H9 (cell line): Measurements from ENCODE around the gene PCGF3. TPM values are rescaled to one million over a fixed set of nuclear protein-coding genes. Genes with fewer than 3 reads are reported as not detected.

Experiments used
- DNase-seq: peaks from one replicate; pipeline ENCODE4 v3.0.0-alpha.2; 2017
- H2AFZ ChIP-seq: one replicate; pipeline ENCODE4 v1.6.1; 2013; ENCODE audit warnings: mild to moderate bottlenecking, low read length, control low read depth, moderate library complexity
- H2AK5ac ChIP-seq: 2 replicates; pipeline ENCODE4 v1.6.1; 2013; ENCODE audit warnings: low read length, control low read depth, mixed read lengths; ENCODE audit not compliant: insufficient read length
- H2BK120ac ChIP-seq: one replicate; pipeline ENCODE4 v1.6.1; 2013; ENCODE audit warnings: low read depth, mild to moderate bottlenecking, low read length, control low read depth, inconsistent platforms; ENCODE audit not compliant: poor library complexity, severe bottlenecking
- H2BK12ac ChIP-seq: 2 replicates; pipeline ENCODE4 v1.6.1; 2013; ENCODE audit warnings: low read length, control low read depth, mixed read lengths, low read depth; ENCODE audit not compliant: insufficient read length
- H2BK15ac ChIP-seq: 2 replicates; pipeline ENCODE4 v1.6.1; 2013; ENCODE audit warnings: low read depth, low read length, control low read depth
- H2BK20ac ChIP-seq: one replicate; pipeline ENCODE4 v1.6.1; 2013; ENCODE audit warnings: low read depth, mild to moderate bottlenecking, low read length, control low read depth, inconsistent platforms; ENCODE audit not compliant: poor library complexity, severe bottlenecking
- H2BK5ac ChIP-seq: 2 replicates; pipeline ENCODE4 v1.6.1; 2013; ENCODE audit warnings: low read length, control low read depth, mixed read lengths; ENCODE audit not compliant: insufficient read length
- H3K14ac ChIP-seq: 2 replicates; pipeline ENCODE4 v1.6.1; 2013; ENCODE audit warnings: low read length, control low read depth; ENCODE audit not compliant: insufficient read depth
- H3K18ac ChIP-seq: 2 replicates; pipeline ENCODE4 v1.6.1; 2013; ENCODE audit warnings: low read depth, mild to moderate bottlenecking, mixed read lengths, low read length, control low read depth; ENCODE audit not compliant: insufficient read length
- H3K23ac ChIP-seq: 2 replicates; pipeline ENCODE4 v1.6.1; 2013; ENCODE audit warnings: low read length, control low read depth, mixed read lengths, low read depth; ENCODE audit not compliant: insufficient read length
- H3K23me2 ChIP-seq: 2 replicates; pipeline ENCODE4 v1.6.1; 2013; ENCODE audit warnings: low read depth, mild to moderate bottlenecking, mixed read lengths, low read length, control low read depth; ENCODE audit not compliant: insufficient read length, poor library complexity, severe bottlenecking
- H3K27ac ChIP-seq: 2 replicates; pipeline ENCODE4 v1.5.1; 2013; ENCODE audit warnings: low read length, control low read depth, mixed read lengths, low read depth; ENCODE audit not compliant: insufficient read length
- H3K27me3 ChIP-seq: 2 replicates; pipeline ENCODE4 v1.6.1; 2013; ENCODE audit warnings: low read length, control low read depth, inconsistent platforms; ENCODE audit not compliant: insufficient read depth
- H3K4ac ChIP-seq: 2 replicates; pipeline ENCODE4 v1.6.1; 2013; ENCODE audit warnings: low read depth, mild to moderate bottlenecking, control low read depth, inconsistent platforms, low read length, moderate library complexity
- H3K4me1 ChIP-seq: 2 replicates; pipeline ENCODE4 v1.6.1; 2013; ENCODE audit warnings: low read length, control low read depth, inconsistent platforms; ENCODE audit not compliant: insufficient read depth
- H3K4me2 ChIP-seq: 2 replicates; pipeline ENCODE4 v1.6.1; 2013; ENCODE audit warnings: low read length, control low read depth, mixed read lengths; ENCODE audit not compliant: insufficient read length, insufficient read depth
- H3K56ac ChIP-seq: 2 replicates; pipeline ENCODE4 v1.6.1; 2013; ENCODE audit warnings: low read depth, mild to moderate bottlenecking, mixed read lengths, low read length, control low read depth; ENCODE audit not compliant: insufficient read length
- H3K79me1 ChIP-seq: 2 replicates; pipeline ENCODE4 v1.6.1; 2013; ENCODE audit warnings: low read depth, mild to moderate bottlenecking, moderate library complexity, low read length, control low read depth, inconsistent platforms; ENCODE audit not compliant: insufficient read depth, poor library complexity, severe bottlenecking
- H3K79me2 ChIP-seq: 2 replicates; pipeline ENCODE4 v1.6.1; 2013; ENCODE audit warnings: low read length, control low read depth, inconsistent platforms; ENCODE audit not compliant: insufficient read depth
- H3K9ac ChIP-seq: 2 replicates; pipeline ENCODE4 v1.6.1; 2013; ENCODE audit warnings: low read length, control low read depth, mixed read lengths; ENCODE audit not compliant: insufficient read length; ENCODE audit errors: extremely low read depth
- H3K9me3 ChIP-seq: one replicate; pipeline ENCODE4 v1.6.1; 2013; ENCODE audit warnings: low read depth, low read length, inconsistent platforms; ENCODE audit not compliant: control insufficient read depth
- H3T11ph ChIP-seq: one replicate; pipeline ENCODE4 v1.6.1; 2013; ENCODE audit warnings: mild to moderate bottlenecking, low read length, control low read depth, inconsistent platforms
- H4K20me1 ChIP-seq: one replicate; pipeline ENCODE4 v1.6.1; 2013; ENCODE audit not compliant: control insufficient read depth, insufficient read length, insufficient read depth
- H4K5ac ChIP-seq: 2 replicates; pipeline ENCODE4 v1.6.1; 2013; ENCODE audit warnings: low read depth, mild to moderate bottlenecking, mixed read lengths, low read length, control low read depth; ENCODE audit not compliant: insufficient read length
- H4K8ac ChIP-seq: replicated peaks from 2 replicates; pipeline ENCODE4 v1.6.1; 2013; ENCODE audit warnings: low read length, control low read depth, mixed read lengths, low read depth; ENCODE audit not compliant: insufficient read length
- H4K91ac ChIP-seq: 2 replicates; pipeline ENCODE4 v1.6.1; 2013; ENCODE audit warnings: low read depth, mild to moderate bottlenecking, moderate library complexity, mixed read lengths, low read length, control low read depth; ENCODE audit not compliant: insufficient read length
- H3K27ac Mint-ChIP-seq, 3 experiments: 2 replicates in 2 of 3; 3 replicates in 1 of 3; pipeline ENCODE4 v1.8.0; 2020 to 2021; ENCODE audit warnings: mixed read lengths in 3 of 3, mild to moderate bottlenecking in 1 of 3, moderate library complexity in 1 of 3
- H3K27me3 Mint-ChIP-seq: 2 replicates; pipeline ENCODE4 v1.8.0; 2021; ENCODE audit warnings: low read depth, mild to moderate bottlenecking, moderate library complexity, mixed read lengths
- H3K36me3 Mint-ChIP-seq, 3 experiments: 2 replicates in 2 of 3; 3 replicates in 1 of 3; pipeline ENCODE4 v1.8.0; 2020 to 2021; ENCODE audit warnings: low read depth in 3 of 3, mixed read lengths in 3 of 3; ENCODE audit not compliant: insufficient read depth in 1 of 3
- H3K4me1 Mint-ChIP-seq, 2 experiments: 2 replicates each; pipeline ENCODE4 v1.8.0; 2020; ENCODE audit warnings: mixed read lengths in 2 of 2
- H3K4me3 Mint-ChIP-seq, 2 experiments: 2 replicates in 1 of 2; 3 replicates in 1 of 2; pipeline ENCODE4 v1.8.0; 2020 to 2021; ENCODE audit warnings: mild to moderate bottlenecking in 2 of 2, mixed read lengths in 2 of 2, moderate library complexity in 1 of 2
- H3K9me3 Mint-ChIP-seq, 2 experiments: 2 replicates in 1 of 2; 3 replicates in 1 of 2; pipeline ENCODE4 v1.8.0; 2020; ENCODE audit warnings: mild to moderate bottlenecking in 2 of 2, mixed read lengths in 2 of 2, moderate library complexity in 1 of 2
- WGBS: extraction: QIAGEN DNeasy Blood & Tissue Kit; methylation state at CpG from one replicate; pipeline ENCODE4 v1.1.7; 2013; ENCODE audit warnings: missing lambda C conversion rate, low lambda C conversion rate, mixed read lengths; ENCODE audit not compliant: insufficient read length; ENCODE audit errors: extremely low coverage; 5-methylcytosine and 5-hydroxymethylcytosine counted together
- total RNA-seq: library from RNA; stranded (reverse); gene quantifications from 2 replicates; pipeline ENCODE4 v1.2.1, GENCODE V29; 2021
- TF ChIP-seq, protein P1 (sequence below): fragments of 200-600 bp; sonication (generic); conservative IDR thresholded peaks from 3 replicates; pipeline ENCODE4 v1.8.0; 2021; ENCODE audit warnings: antibody characterized with exemption, mild to moderate bottlenecking

Gene PCGF3
- total RNA-seq, 1 experiment from 2014 or later: 43.1 TPM

DNA sequence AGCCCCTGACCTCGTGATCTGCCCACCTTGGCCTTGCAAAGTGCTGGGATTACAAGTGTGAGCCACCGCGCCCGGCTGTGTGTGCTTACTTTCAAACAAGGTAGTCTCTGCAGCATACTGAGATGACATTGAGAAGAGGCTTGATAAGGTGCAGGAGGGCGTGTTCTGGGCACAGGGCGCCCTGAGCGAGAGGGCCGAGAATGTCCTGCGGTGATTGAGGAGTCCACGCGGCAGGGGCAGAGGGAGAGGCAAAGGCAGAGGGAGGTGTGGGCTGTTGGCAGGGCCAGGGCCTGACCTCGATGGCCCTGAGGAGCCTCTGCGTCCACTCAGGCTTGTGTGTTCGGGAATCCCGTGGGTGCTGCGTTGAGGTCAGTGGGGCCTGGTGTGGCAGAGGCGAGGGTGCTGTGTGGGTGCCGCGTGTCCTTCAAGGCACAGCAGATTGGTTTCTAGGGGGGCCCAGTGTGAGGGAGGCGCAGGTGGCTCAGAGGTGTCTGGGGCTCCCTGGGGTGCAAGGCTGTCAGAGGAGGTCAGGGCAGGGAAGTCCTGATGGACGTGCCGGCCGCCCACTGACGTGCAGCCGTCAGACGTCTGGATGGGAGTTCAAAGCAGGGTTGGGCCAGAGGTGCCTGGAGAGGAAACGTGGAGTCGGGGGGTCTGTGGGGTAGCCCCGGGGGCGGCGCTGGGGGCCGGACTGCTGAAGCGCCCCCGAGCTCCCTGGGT lies 12.1 kb downstream of the PCGF3 start:
- Histone ChIP-seq H4K5ac (no peak overlapping the region), H3K79me2 (peaks cover 43% of the 10 kb centered on the region; the same call in 1 of the 2 replicates)

More for the DNA sequence above, 12.1 kb downstream of the PCGF3 start:
- Histone ChIP-seq H3K27ac (no peak overlapping the region), H3K23ac (no peak overlapping the region), H4K20me1 (no peaks in the 10 kb centered on the region), H2BK5ac (no peak overlapping the region), H3K9ac (no peak overlapping the region), H2AK5ac (no peak overlapping the region), H2BK15ac (no peak overlapping the region), H4K8ac (no peak overlapping the region), H3K56ac (no peak overlapping the region), H2BK20ac (no peak overlapping the region), H2BK12ac (no peak overlapping the region), H3K23me2 (no peaks in the 10 kb centered on the region), H3T11ph (no peak overlapping the region), H3K4me1 (no peaks in the 10 kb centered on the region), H3K14ac (no peak overlapping the region; the same call in 1 of the 2 replicates), H3K9me3 (no peaks in the 10 kb centered on the region), H3K27me3 (no peaks in the 10 kb centered on the region), H2BK120ac (no peak overlapping the region), H3K79me1 (peaks cover 16% of the 10 kb centered on the region), H4K91ac (no peak overlapping the region), H3K18ac (no peak overlapping the region), H2AFZ (no peak overlapping the region), H3K4ac (no peak overlapping the region), H3K4me2 (no peak overlapping the region)
- no CpG with 5 or more reads among the region's 34 CpGs for WGBS
- Mint-ChIP-seq H3K27me3 (no peaks in the 10 kb centered on the region; the same call in 1 of the 2 replicates), H3K27ac (peak overlapping the region in 2 of 3 experiments; percentile 9 to 72; a peak in 4 of 7 replicates), H3K4me3 (0 out of 5 replicates have a peak overlapping the region, but pooled peaks of 1 of the 2 experiments have one; percentile 43), H3K4me1 (no peaks in the 10 kb centered on the region; a peak in 2 of 4 replicates), H3K9me3 (no peaks in the 10 kb centered on the region; a peak in 1 of 5 replicates), H3K36me3 (peaks cover 15 to 31% (median 22%) of the 10 kb centered on the region in 3 experiments; a peak in 6 of 7 replicates)
- no peak for DNase-seq
- TF ChIP-seq, protein P1, sequence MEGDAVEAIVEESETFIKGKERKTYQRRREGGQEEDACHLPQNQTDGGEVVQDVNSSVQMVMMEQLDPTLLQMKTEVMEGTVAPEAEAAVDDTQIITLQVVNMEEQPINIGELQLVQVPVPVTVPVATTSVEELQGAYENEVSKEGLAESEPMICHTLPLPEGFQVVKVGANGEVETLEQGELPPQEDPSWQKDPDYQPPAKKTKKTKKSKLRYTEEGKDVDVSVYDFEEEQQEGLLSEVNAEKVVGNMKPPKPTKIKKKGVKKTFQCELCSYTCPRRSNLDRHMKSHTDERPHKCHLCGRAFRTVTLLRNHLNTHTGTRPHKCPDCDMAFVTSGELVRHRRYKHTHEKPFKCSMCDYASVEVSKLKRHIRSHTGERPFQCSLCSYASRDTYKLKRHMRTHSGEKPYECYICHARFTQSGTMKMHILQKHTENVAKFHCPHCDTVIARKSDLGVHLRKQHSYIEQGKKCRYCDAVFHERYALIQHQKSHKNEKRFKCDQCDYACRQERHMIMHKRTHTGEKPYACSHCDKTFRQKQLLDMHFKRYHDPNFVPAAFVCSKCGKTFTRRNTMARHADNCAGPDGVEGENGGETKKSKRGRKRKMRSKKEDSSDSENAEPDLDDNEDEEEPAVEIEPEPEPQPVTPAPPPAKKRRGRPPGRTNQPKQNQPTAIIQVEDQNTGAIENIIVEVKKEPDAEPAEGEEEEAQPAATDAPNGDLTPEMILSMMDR: no peak
